Thyroid gland (tissue), 4 donors: ENCODE data around the gene GMEB1.
"Not testable (repeated sequence)": the region's sequence is repeated elsewhere in the genome, so short reads cannot be mapped to it uniquely, and the experiment has no call there.

Experiments
- POLR2A ChIP-seq, 2 donors: fragments of 450-650 bp; IDR thresholded peaks; one replicate each; pipeline ENCODE4 v1.6.1; 2017; ENCODE audit warnings: antibody characterized with exemption in 2 of 2, mild to moderate bottlenecking in 2 of 2, moderate library complexity in 1 of 2
- TF ChIP-seq, protein P1 (sequence below), 6 experiments: fragments of 200-600 bp in 3 of 6; fragments of 450-650 bp in 3 of 6; sonication (generic) in 3 of 6; IDR thresholded peaks; one replicate each; pipeline ENCODE4 v1.5.1; 2016 to 2019; ENCODE audit warnings: antibody characterized with exemption in 6 of 6, mild to moderate bottlenecking in 2 of 6, inconsistent platforms in 1 of 6, moderate library complexity in 1 of 6

GRCh38 chr1:28672971-28673370 is 4.4 kb downstream of the GMEB1 start:
- TF ChIP-seq, protein P1, sequence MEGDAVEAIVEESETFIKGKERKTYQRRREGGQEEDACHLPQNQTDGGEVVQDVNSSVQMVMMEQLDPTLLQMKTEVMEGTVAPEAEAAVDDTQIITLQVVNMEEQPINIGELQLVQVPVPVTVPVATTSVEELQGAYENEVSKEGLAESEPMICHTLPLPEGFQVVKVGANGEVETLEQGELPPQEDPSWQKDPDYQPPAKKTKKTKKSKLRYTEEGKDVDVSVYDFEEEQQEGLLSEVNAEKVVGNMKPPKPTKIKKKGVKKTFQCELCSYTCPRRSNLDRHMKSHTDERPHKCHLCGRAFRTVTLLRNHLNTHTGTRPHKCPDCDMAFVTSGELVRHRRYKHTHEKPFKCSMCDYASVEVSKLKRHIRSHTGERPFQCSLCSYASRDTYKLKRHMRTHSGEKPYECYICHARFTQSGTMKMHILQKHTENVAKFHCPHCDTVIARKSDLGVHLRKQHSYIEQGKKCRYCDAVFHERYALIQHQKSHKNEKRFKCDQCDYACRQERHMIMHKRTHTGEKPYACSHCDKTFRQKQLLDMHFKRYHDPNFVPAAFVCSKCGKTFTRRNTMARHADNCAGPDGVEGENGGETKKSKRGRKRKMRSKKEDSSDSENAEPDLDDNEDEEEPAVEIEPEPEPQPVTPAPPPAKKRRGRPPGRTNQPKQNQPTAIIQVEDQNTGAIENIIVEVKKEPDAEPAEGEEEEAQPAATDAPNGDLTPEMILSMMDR (IDR thresholded peaks at IDR 0.05): not testable (repeated sequence)
- TF ChIP-seq POLR2A (IDR thresholded peaks at IDR 0.05): not testable (repeated sequence)
